Activated B cell treated with CpG ODN at 0.5 μM for 24 hours (primary cell): ENCODE measurements around the gene RUFY1. TPM values are rescaled to one million over a fixed set of nuclear protein-coding genes. Genes with fewer than 3 reads are reported as not detected.
"Not testable (repeated sequence)": the region's sequence is repeated elsewhere in the genome, so short reads cannot be mapped to it uniquely, and the experiment has no call there.

Source experiments
- ATAC-seq: fragments of 200-7000 bp; cut with Tn5 transposase; one replicate; pipeline ENCODE4 v1.10.0; 2021; ENCODE audit warnings: low read depth, mild to moderate bottlenecking, moderate library complexity
- CTCF ChIA-PET: fragments of 350-600 bp; sonication (Branson Sonifier 250); formaldehyde crosslinking; loops from one replicate; lab custom pipeline; 2021; ENCODE audit warnings: antibody characterized with exemption; lab: Charles Lee
- POLR2A ChIA-PET: fragments of 350-600 bp; sonication (Branson Sonifier 250); formaldehyde crosslinking; loops from one replicate; lab custom pipeline; 2021; ENCODE audit warnings: antibody characterized with exemption; lab: Charles Lee
- DNase-seq: peaks from one replicate; pipeline ENCODE4 v3.0.0; 2022
- H3K27ac Mint-ChIP-seq: one replicate; pipeline ENCODE4 v1.8.0; 2020; ENCODE audit warnings: mixed read lengths
- H3K27me3 Mint-ChIP-seq: one replicate; pipeline ENCODE4 v1.8.0; 2021; ENCODE audit warnings: mixed read lengths
- H3K36me3 Mint-ChIP-seq: one replicate; pipeline ENCODE4 v1.8.0; 2021; ENCODE audit warnings: low read depth, mixed read lengths
- H3K4me1 Mint-ChIP-seq: one replicate; pipeline ENCODE4 v1.8.0; 2021; ENCODE audit warnings: mixed read lengths
- H3K4me3 Mint-ChIP-seq: one replicate; pipeline ENCODE4 v1.8.0; 2020; ENCODE audit warnings: mild to moderate bottlenecking, mixed read lengths
- H3K9me3 Mint-ChIP-seq: one replicate; pipeline ENCODE4 v1.8.0; 2020; ENCODE audit warnings: mixed read lengths
- CTCF ChIP-seq: fragments of 200-600 bp; IDR thresholded peaks from one replicate; pipeline ENCODE4 v1.8.0; 2022; ENCODE audit warnings: antibody characterized with exemption, mild to moderate bottlenecking
- intact Hi-C: fragments of 100-400 bp; cut with micrococcal nuclease; formaldehyde crosslinking; loops from one replicate; pipeline ENCODE4 v1.15.1; 2024
- total RNA-seq: library from RNA; stranded (reverse); gene quantifications from 2 replicates; pipeline ENCODE4 v1.2.3, GENCODE V29; 2022

The RUFY1 gene
- total RNA-seq, 1 donor from 2014 or later, result 95.8 TPM

- no peak overlapping the region for H3K4me3 Mint-ChIP-seq
- ATAC-seq (no peak), DNase-seq (no peak)
- no peak overlapping the region for H3K27ac Mint-ChIP-seq
- POLR2A ChIA-PET, result interaction anchor here (1.1 kb wide), 1 partner anchor 23 kb away, joined by 8 read pairs; no protein-coding TSS in a partner anchor
- intact Hi-C loops, result no loop called here
- H3K36me3 Mint-ChIP-seq, result no peaks in the 10 kb centered on the region
- CTCF ChIA-PET, result no interaction called here
- peaks cover 26% of the 10 kb centered on the region for H3K4me1 Mint-ChIP-seq
- no peaks in the 10 kb centered on the region for H3K9me3 Mint-ChIP-seq
- no peaks in the 10 kb centered on the region for H3K27me3 Mint-ChIP-seq
- TF ChIP-seq CTCF, result no peak
Measured at GRCh38 chr5:179536676-179537075, 13.7 kb upstream of the RUFY1 start.

GRCh38 chr5:179542170-179542569 lies 8.2 kb upstream of the RUFY1 start:
- POLR2A ChIA-PET, result interaction anchor here (1.1 to 3.7 kb wide), 2 partner anchors 9 to 81 kb away, joined by 4 to 22 read pairs; partner anchors contain the start of genes HNRNPH1 and RUFY1
- Mint-ChIP-seq H3K27me3 (no peaks in the 10 kb centered on the region), H3K36me3 (no peaks in the 10 kb centered on the region), H3K4me3 (no peak overlapping the region), H3K4me1 (peaks cover 47% of the 10 kb centered on the region), H3K9me3 (no peaks in the 10 kb centered on the region), H3K27ac (peak overlapping the region; percentile 54)
- CTCF ChIA-PET, result no interaction called here
- DNase-seq (no peak), ATAC-seq (no peak)
- intact Hi-C loops, result loop anchor here (5.0 kb wide), 1 partner anchor 810 kb away; the partner anchor contains the start of gene ZNF354A
- TF ChIP-seq CTCF, result no peak

- DNase-seq, H3K27me3 Mint-ChIP-seq, CTCF ChIA-PET, H3K36me3 Mint-ChIP-seq, ATAC-seq, H3K9me3 Mint-ChIP-seq: not testable (repeated sequence)
- H3K4me1 Mint-ChIP-seq, result peaks cover 50% of the 10 kb centered on the region
- intact Hi-C loops, result loop anchor here (5.0 kb wide), 1 partner anchor 811 kb away; the partner anchor contains the start of gene ZNF354A
- peak overlapping the region; percentile 50 for H3K27ac Mint-ChIP-seq
- POLR2A ChIA-PET, result interaction anchor here (0.7 to 3.7 kb wide), 4 partner anchors 8 to 1100 kb away, joined by 5 to 25 read pairs (median 22); partner anchors contain the start of gene RUFY1
- H3K4me3 Mint-ChIP-seq, result peak overlapping the region; percentile 19
Measured at GRCh38 chr5:179543275-179543674, 7.1 kb upstream of the RUFY1 start.

GRCh38 chr5:179553006-179553405 lies 2.7 kb downstream of the RUFY1 start:
- no peaks in the 10 kb centered on the region for H3K9me3 Mint-ChIP-seq
- TF ChIP-seq CTCF, result no peak
- ChIA-PET POLR2A (no interaction called here), CTCF (no interaction called here)
- no peak for ATAC-seq
- no peaks in the 10 kb centered on the region for H3K27me3 Mint-ChIP-seq
- intact Hi-C loops, result loop anchor here (10.0 kb wide), 1 partner anchor 742 kb away; the partner anchor contains the start of gene MAPK9
- no peak overlapping the region for H3K27ac Mint-ChIP-seq
- H3K36me3 Mint-ChIP-seq, result peaks cover 33% of the 10 kb centered on the region
- H3K4me3 Mint-ChIP-seq, result no peak overlapping the region
- DNase-seq, result no peak
- peaks cover 48% of the 10 kb centered on the region for H3K4me1 Mint-ChIP-seq

- no peak for DNase-seq
- ATAC-seq, result no peak
- Mint-ChIP-seq H3K4me1 (peaks cover 45% of the 10 kb centered on the region), H3K36me3 (peaks cover 37% of the 10 kb centered on the region), H3K27me3 (no peaks in the 10 kb centered on the region), H3K4me3 (peak overlapping the region; percentile 28), H3K9me3 (no peaks in the 10 kb centered on the region), H3K27ac (no peak overlapping the region)
- intact Hi-C loops, result loop anchor here (2.0 to 10.0 kb wide), 2 partner anchors 35 to 741 kb away; partner anchors contain the start of gene MAPK9
- CTCF ChIA-PET, result no interaction called here
- TF ChIP-seq CTCF, result no peak
- POLR2A ChIA-PET, result no interaction called here
Measured at GRCh38 chr5:179553875-179554274, 3.5 kb downstream of the RUFY1 start.
